Heart left ventricle (tissue), 13 donors: ENCODE measurements around the gene PCDHGB5.

ENCODE experiments used
- CTCF ChIP-seq, 12 donors: fragments of 200-600 bp; sonication (generic) in 4 of 12; IDR thresholded peaks; one replicate each; pipeline versions ENCODE4 v1.5.0 to v1.8.0; 2018 to 2022; ENCODE audit warnings: antibody characterized with exemption in 12 of 12, mild to moderate bottlenecking in 5 of 12
- POLR2A ChIP-seq, 2 donors: fragments of 450-650 bp; IDR thresholded peaks; one replicate each; pipeline ENCODE4 v1.6.1; 2017; ENCODE audit warnings: antibody characterized with exemption in 2 of 2, mild to moderate bottlenecking in 2 of 2, moderate library complexity in 2 of 2
- donor health status: ischemic (EF 13 %, LVEDD 7.1; RV severe dilation, severe dysfunction).
- donor health status: DM: no; HTN: yes; CAD: no.
- donor health status: DM: no; HTN: no; CAD: no.
- donor health status: ischemic (EF 25% LVEDD 6.9; RV normal size, moderate dysfunction).
- donor health status: ischemic (EF 25% LVEDD 5.7; RV mildly dilated, moderate dysfunction).
- donor health status: ischemic (EF 35%, LVEDD 5.7; RV mildly dilated, moderate dysfunction).
- donor health status: nonischemic (EF 11% LVEDD 7.7; RV severe dilation, severe dysfunction).
- donor health status: DM: yes; HTN: yes; CAD: no.
- donor health status: PGD.
- donor health status: ischemic (EF 29% LVEDD 5.4; RV normal size, mild dysfunction).
- donor health status: nonischemic (EF 23%, LVEDD 6.1; RV moderate dilation, normal function).

GRCh38 chr5:141419074-141419880 is 21.5 kb downstream of the PCDHGB5 start:
- TF ChIP-seq CTCF (IDR thresholded peaks at IDR 0.05): no peak
- no peak for TF ChIP-seq POLR2A (IDR thresholded peaks at IDR 0.05)
